GM12878 (cell line): ENCODE data around the gene C15orf40. TPM values are rescaled to one million over a fixed set of nuclear protein-coding genes. Genes with fewer than 3 reads are reported as not detected.

ENCODE experiments used
- ATAC-seq: fragments of 200-7000 bp; cut with Tn5 transposase; 3 replicates; pipeline ENCODE4 v1.9.1; 2020; ENCODE audit warnings: mild to moderate bottlenecking, moderate library complexity
- BruUV-seq: library from RNA; stranded (reverse); fragments of 400-500 nt; replicated peaks from 2 replicates; lab custom pipeline; 2021; lab: Mats Ljungman, UMichigan
- CTCF ChIA-PET: fragments of 300-600 bp; sonication (Branson Sonifier 250); formaldehyde crosslinking; extraction: SDS; loops from one replicate; lab custom pipeline; 2021; ENCODE audit warnings: inconsistent platforms; lab: Yijun Ruan, JAX
- POLR2A ChIA-PET: fragments of 350-600 bp; formaldehyde crosslinking; extraction: SDS; loops from one replicate; lab custom pipeline; 2021; ENCODE audit warnings: inconsistent platforms; lab: Charles Lee
- RAD21 ChIA-PET: fragments of 300-600 bp; sonication (Branson Sonifier 250); formaldehyde crosslinking; loops from one replicate; lab custom pipeline; 2023; ENCODE audit warnings: antibody characterized with exemption; ENCODE audit not compliant: unreplicated experiment; lab: Charles Lee
- SMC1A ChIA-PET: fragments of 300-600 bp; sonication (Branson Sonifier 250); formaldehyde crosslinking; loops from one replicate; lab custom pipeline; 2023; ENCODE audit not compliant: unreplicated experiment, uncharacterized antibody; lab: Charles Lee
- DNase-seq: peaks from one replicate; pipeline ENCODE4 v3.0.0-alpha.2; 2011; ENCODE audit warnings: low read depth, low spot score
- FAIRE-seq: peaks from 3 replicates; lab custom pipeline; 2011; peaks lifted over from hg19 to GRCh38; lab: Jason Lieb, UNC
- H2AFZ ChIP-seq: 2 replicates; pipeline ENCODE4 v1.6.0; 2011; ENCODE audit warnings: low read depth, low read length, control low read depth; ENCODE audit not compliant: control insufficient read depth
- H3K27ac ChIP-seq: 2 replicates; pipeline ENCODE4 v1.5.1; 2011; ENCODE audit warnings: control low read depth; ENCODE audit not compliant: control insufficient read depth, insufficient read depth
- H3K27me3 ChIP-seq, 2 experiments: replicated peaks in 1 of 2; 2 replicates each; pipeline versions ENCODE4 v1.6.0 to v1.6.1; 2011; ENCODE audit warnings: low read length in 1 of 2; ENCODE audit not compliant: control insufficient read depth in 2 of 2, insufficient read depth in 2 of 2
- H3K36me3 ChIP-seq, 2 experiments: 2 replicates each; pipeline ENCODE4 v1.5.1; 2011; ENCODE audit warnings: low read length in 1 of 2; ENCODE audit not compliant: control insufficient read depth in 2 of 2, insufficient read depth in 2 of 2
- H3K4me1 ChIP-seq: 2 replicates; pipeline ENCODE4 v1.6.1; 2011; ENCODE audit warnings: mild to moderate bottlenecking, low read length, moderate library complexity, mixed read lengths; ENCODE audit not compliant: control insufficient read depth, insufficient read depth
- H3K4me2 ChIP-seq: 2 replicates; pipeline ENCODE4 v1.6.0; 2011; ENCODE audit warnings: control low read depth; ENCODE audit not compliant: control insufficient read depth, insufficient read depth
- H3K4me3 ChIP-seq: fragments of 200-600 bp; sonication (generic); 2 replicates; pipeline ENCODE4 v1.5.1; 2016
- H3K79me2 ChIP-seq: 2 replicates; pipeline ENCODE4 v1.6.0; 2011; ENCODE audit warnings: low read length; ENCODE audit not compliant: control insufficient read depth, insufficient read depth
- H3K9ac ChIP-seq: 2 replicates; pipeline ENCODE4 v1.8.0; 2011; ENCODE audit warnings: low read length, control low read depth, mixed read lengths; ENCODE audit not compliant: control insufficient read depth, insufficient read depth
- H3K9me3 ChIP-seq: replicated peaks from 3 replicates; pipeline ENCODE4 v1.5.1; 2011; ENCODE audit warnings: mild to moderate bottlenecking, low read length; ENCODE audit not compliant: control insufficient read depth, insufficient read depth
- H4K20me1 ChIP-seq: 2 replicates; pipeline ENCODE4 v1.6.0; 2011; ENCODE audit not compliant: control insufficient read depth, insufficient read depth
- BCL11A ChIP-seq: IDR thresholded peaks from 2 replicates; pipeline ENCODE4 v1.6.1; 2011; ENCODE audit warnings: low read depth, low read length
- CTCF ChIP-seq, 3 experiments: IDR thresholded peaks in 2 of 3; conservative IDR thresholded peaks in 1 of 3; 2 replicates each; pipeline ENCODE4 v1.5.1; 2011; ENCODE audit warnings: low read depth in 3 of 3, low read length in 3 of 3, mild to moderate bottlenecking in 3 of 3, control low read depth in 2 of 3, moderate library complexity in 2 of 3, inconsistent platforms in 1 of 3, mixed read lengths in 1 of 3; ENCODE audit not compliant: control insufficient read depth in 2 of 3, insufficient read depth in 1 of 3; ENCODE audit errors: extremely low read depth in 1 of 3
- CUX1 ChIP-seq: IDR thresholded peaks from 2 replicates; pipeline ENCODE4 v1.6.1; 2012; ENCODE audit warnings: improper control_type of control experiment, low read depth, low read length; ENCODE audit not compliant: insufficient replicate concordance
- EED ChIP-seq: sonication (generic); IDR thresholded peaks from 2 replicates; pipeline ENCODE4 v1.6.1; 2016; ENCODE audit warnings: antibody characterized with exemption, low read depth
- LARP7 ChIP-seq: fragments of 450-650 bp; IDR thresholded peaks from 2 replicates; pipeline ENCODE4 v1.6.1; 2017; ENCODE audit warnings: mild to moderate bottlenecking
- MXI1 ChIP-seq: fragments of 150-350 bp; IDR thresholded peaks from 2 replicates; pipeline ENCODE4 v1.6.1; 2011; ENCODE audit warnings: low read depth, mild to moderate bottlenecking, inconsistent platforms, low read length, improper control_type of control experiment
- MYB ChIP-seq: fragments of 150-350 bp; IDR thresholded peaks from 2 replicates; pipeline ENCODE4 v1.6.1; 2014; ENCODE audit warnings: mild to moderate bottlenecking, low read depth, low read length, borderline replicate concordance
- MYC ChIP-seq: IDR thresholded peaks from 2 replicates; pipeline ENCODE4 v1.6.1; 2011; ENCODE audit warnings: mild to moderate bottlenecking, low read length, moderate library complexity, inconsistent platforms; ENCODE audit not compliant: insufficient read depth, insufficient replicate concordance, insufficient read length, severe bottlenecking
- NBN ChIP-seq: fragments of 450-650 bp; IDR thresholded peaks from 2 replicates; pipeline ENCODE4 v1.6.1; 2016
- NFYB ChIP-seq: IDR thresholded peaks from 2 replicates; pipeline ENCODE4 v1.6.1; 2011; ENCODE audit warnings: low read depth, mild to moderate bottlenecking, low read length, improper control_type of control experiment, moderate library complexity; ENCODE audit not compliant: insufficient read depth
- POLR2AphosphoS2 ChIP-seq: IDR thresholded peaks from 2 replicates; pipeline ENCODE4 v1.6.1; 2011; ENCODE audit warnings: low read depth, mild to moderate bottlenecking, low read length, improper control_type of control experiment, moderate library complexity
- RBBP5 ChIP-seq: fragments of 200-600 bp; sonication (generic); conservative IDR thresholded peaks from 2 replicates; pipeline ENCODE4 v1.6.1; 2016
- RELB ChIP-seq: fragments of 450-650 bp; IDR thresholded peaks from 2 replicates; pipeline ENCODE4 v1.6.1; 2017; ENCODE audit warnings: low read depth, mild to moderate bottlenecking, moderate library complexity
- WGBS: methylation state at CpG from one replicate; pipeline ENCODE4 v1.1.6; 2016; ENCODE audit warnings: low lambda C conversion rate; ENCODE audit not compliant: insufficient replicate concordance, insufficient coverage; ENCODE audit errors: missing lambda C conversion rate; 5-methylcytosine and 5-hydroxymethylcytosine counted together
- in situ Hi-C: fragments of 300-500 bp; cut with MboI; formaldehyde crosslinking; loops from 9 replicates; pipeline ENCODE4 v1.14.3; 2018; ENCODE audit warnings: mixed read lengths
- intact Hi-C: fragments of 100-400 bp; cut with micrococcal nuclease; formaldehyde crosslinking; loops from one replicate; pipeline ENCODE4 v1.14.2; 2022; ENCODE audit not compliant: unreplicated experiment
- polyA plus RNA-seq, 11 experiments: library from polyadenylated mRNA; depleted of rRNA in 4 of 11; unstranded in 6 of 11; stranded (reverse) in 5 of 11; fragments of >200 nt; fragmentation: Nextera tagmentation in 4 of 11; fragmentation: Illumina TruSeq in 1 of 11; extraction: Ambion mirVana in 4 of 11; extraction: Trizol in 1 of 11; gene quantifications; 1 replicate in 1 of 11; 2 replicates in 10 of 11; pipeline versions ENCODE4 v1.2.1 to v1.2.3, GENCODE V29; 2011 to 2016; ENCODE audit warnings: inconsistent platforms in 2 of 11, missing spikeins in 2 of 11, low read depth in 1 of 11
- total RNA-seq, 4 experiments: library from RNA; depleted of rRNA in 3 of 4; stranded (reverse); fragments of >200 nt in 3 of 4; fragmentation: Illumina TruSeq in 1 of 4; extraction: Trizol in 1 of 4; gene quantifications; 2 replicates each; pipeline versions ENCODE4 v1.2.1 to v1.2.3, GENCODE V29; 2013 to 2021

The C15orf40 gene
- total and polyA plus RNA-seq, 10 of the 15 experiments (the other 5 are each of a cell fraction or from before 2014, with no cell fraction given): 21.3 to 70.0 (median 31.8) TPM

- TF ChIP-seq MYC: no peak
These were observed 40.7 kb downstream of the C15orf40 start (continued) for GRCh38 chr15:82970696-82971095.

- Histone ChIP-seq H3K27me3 (peaks cover 0 to 2% of the 10 kb centered on the region in 2 experiments; a peak in 1 of 4 replicates), H3K9ac (no peak overlapping the region), H2AFZ (no peak overlapping the region)
- ChIA-PET RAD21 (no interaction called here), POLR2A (no interaction called here), SMC1A (interaction anchor here (0.6 to 1.4 kb wide), 3 partner anchors 11 to 68 kb away, joined by 3 to 5 read pairs (median 4); no protein-coding TSS in a partner anchor)
- no peak for DNase-seq
- TF ChIP-seq CUX1 (no peak), LARP7 (no peak), POLR2AphosphoS2 (no peak), MXI1 (no peak), RELB (no peak), NFYB (no peak), RBBP5 (no peak), NBN (no peak), EED (no peak), BCL11A (no peak), CTCF (IDR thresholded peaks at IDR 0.05 in 2 of 3, conservative IDR thresholded peaks at IDR 0.05 in 1 of 3; ENCODE audit: control insufficient read depth in 2 of 3, extremely low read depth in 1 of 3, insufficient read depth in 1 of 3, low read depth in 3 of 3, low read length in 3 of 3) (no peak), MYB (no peak)
- TF ChIP-seq, all 136 proteins: peak for 0
- WGBS: 49% methylated on average over 3 of the region's 3 CpGs
- Histone ChIP-seq H3K27ac (no peak overlapping the region), H3K4me1 (peaks cover 13% of the 10 kb centered on the region), H4K20me1 (no peaks in the 10 kb centered on the region; the same call in 1 of the 2 replicates), H3K36me3 (no peaks in the 10 kb centered on the region), H3K79me2 (no peaks in the 10 kb centered on the region), H3K4me2 (no peak overlapping the region), H3K4me3 (no peak overlapping the region), H3K9me3 (no peaks in the 10 kb centered on the region)
- FAIRE-seq (no peak), ATAC-seq (no peak)
- in situ Hi-C loops (no loop called here), intact Hi-C loops (no loop called here)
- CTCF ChIA-PET: interaction anchor here (0.6 kb wide), 1 partner anchor 46 kb away, joined by 3 read pairs; no protein-coding TSS in a partner anchor
- no TSS peak for BruUV-seq
These were observed 41.3 kb downstream of the C15orf40 start for GRCh38 chr15:82970078-82970686.
